OCI-M1 (cell line): ENCODE measurements around the gene SFXN1.
"Not testable (repeated sequence)": the region's sequence is repeated elsewhere in the genome, so short reads cannot be mapped to it uniquely, and the experiment has no call there.

ENCODE experiments used
- DNase-seq: peaks from one replicate; lab custom pipeline; 2025; lab: John Stamatoyannopoulos, UW

SFXN1 gene

GRCh38 chr5:175494264-175495183 is 16.2 kb downstream of the SFXN1 start:
- no peak for DNase-seq

DNA sequence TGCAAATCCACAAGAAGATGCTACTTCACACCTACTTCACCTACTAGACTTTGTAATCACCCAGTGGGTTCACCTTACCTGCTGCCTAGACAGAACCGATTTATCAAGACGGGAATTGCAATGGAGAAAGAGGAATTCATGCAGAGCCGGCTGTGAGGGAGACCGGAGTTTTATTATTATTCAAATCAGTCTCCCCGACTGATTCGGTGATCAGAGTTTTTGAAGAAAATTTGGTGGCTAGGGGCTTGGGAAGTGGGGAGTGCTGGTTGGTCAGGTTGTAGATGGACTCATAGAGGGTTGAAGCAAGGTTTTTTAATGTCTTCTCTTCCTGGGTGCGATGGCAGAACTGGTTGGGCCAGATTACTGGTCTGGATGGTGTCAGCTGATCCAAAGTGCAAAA is 23.4 kb downstream of the SFXN1 start:
- no peak for DNase-seq

- DNase-seq = not testable (repeated sequence)
These were observed 29.3 kb downstream of the SFXN1 start for GRCh38 chr5:175507671-175508070.

- DNase-seq = no peak
These were observed 30.5 kb downstream of the SFXN1 start for GRCh38 chr5:175508896-175509295.

DNA sequence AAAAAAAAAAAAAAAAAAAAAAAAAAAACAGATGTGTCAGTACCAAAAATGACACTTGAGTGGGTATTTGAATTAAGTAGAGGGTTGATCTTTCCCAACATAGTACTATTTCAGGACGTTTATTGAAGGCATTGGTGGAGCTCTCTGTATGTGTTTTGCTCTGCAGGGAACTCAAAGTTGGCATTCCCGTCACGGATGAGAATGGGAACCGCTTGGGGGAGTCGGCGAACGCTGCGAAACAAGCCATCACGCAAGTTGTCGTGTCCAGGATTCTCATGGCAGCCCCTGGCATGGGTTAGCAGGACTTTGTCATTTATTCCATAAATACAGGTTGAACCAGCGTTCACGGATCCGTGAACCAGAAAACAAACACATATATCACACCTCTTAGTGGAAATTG is 34.9 kb downstream of the SFXN1 start:
- no peak for DNase-seq

DNA sequence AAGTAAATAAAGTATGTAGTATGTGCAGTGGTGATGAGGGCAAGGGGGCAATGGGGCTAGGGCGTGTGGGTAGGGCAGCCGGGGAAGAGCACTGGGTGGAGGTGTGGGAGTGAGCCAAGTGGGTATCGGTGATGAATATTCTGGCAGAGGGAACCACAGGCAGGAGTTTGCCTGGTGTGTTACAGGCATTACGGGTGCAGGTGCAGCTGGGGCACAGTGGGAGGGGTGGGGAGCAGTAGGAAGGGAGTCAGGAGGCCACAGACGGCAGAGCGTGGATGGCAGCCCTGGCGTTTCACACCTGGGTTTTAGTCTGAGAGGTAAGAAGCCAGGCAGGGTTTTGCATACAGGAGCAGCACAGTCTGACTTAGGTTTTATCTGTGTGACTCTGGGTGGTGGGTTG is 35.4 kb downstream of the SFXN1 start:
- DNase-seq = no peak

DNA sequence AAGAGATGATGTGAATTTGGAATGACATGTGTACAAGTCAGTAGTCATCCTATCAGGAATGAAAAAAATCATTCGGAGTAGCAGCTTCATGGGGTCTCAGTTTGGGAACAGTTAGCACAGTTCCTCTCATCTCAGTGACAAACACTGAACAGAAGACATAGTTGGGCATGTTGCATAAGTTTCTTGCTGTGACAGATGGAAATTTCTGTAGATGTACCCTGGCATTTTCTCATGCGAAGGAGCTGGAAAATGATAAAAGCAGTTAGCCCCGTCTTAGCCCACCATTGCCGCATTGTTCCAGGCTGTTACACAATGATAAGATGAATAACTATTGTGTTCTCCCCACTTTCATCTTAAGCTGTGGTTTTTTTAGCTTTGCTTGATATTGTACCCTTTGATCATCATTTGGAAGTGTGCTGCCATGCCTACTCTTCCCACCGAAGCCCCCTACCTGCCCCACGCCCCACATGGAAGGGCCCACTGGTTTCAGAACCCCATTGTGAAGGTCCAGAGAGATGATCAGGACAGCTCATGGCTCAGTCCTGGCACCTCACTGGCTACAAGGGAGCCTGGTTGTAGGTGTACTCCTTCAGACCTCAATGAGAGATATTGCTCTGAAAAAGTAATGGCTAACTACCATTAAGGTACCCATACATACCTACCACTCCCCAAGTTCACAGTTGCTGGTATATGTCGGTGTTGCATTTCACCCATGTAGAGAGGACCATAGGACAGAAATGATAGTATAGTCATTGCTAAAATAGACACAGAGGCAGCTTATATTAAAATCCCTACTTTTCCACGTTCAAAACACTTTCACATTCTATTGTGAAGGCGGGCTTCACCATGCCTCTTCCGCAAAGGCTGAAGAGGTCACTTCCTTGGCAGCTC is 38.8 kb downstream of the SFXN1 start:
- no peak for DNase-seq

- peak; percentile 29 for DNase-seq
These were observed 39.6 kb downstream of the SFXN1 start for GRCh38 chr5:175517824-175518450.

GRCh38 chr5:175519006-175519405 is 40.6 kb downstream of the SFXN1 start:
- no peak for DNase-seq

GRCh38 chr5:175520321-175520720 is 42.0 kb downstream of the SFXN1 start:
- DNase-seq = no peak

DNA sequence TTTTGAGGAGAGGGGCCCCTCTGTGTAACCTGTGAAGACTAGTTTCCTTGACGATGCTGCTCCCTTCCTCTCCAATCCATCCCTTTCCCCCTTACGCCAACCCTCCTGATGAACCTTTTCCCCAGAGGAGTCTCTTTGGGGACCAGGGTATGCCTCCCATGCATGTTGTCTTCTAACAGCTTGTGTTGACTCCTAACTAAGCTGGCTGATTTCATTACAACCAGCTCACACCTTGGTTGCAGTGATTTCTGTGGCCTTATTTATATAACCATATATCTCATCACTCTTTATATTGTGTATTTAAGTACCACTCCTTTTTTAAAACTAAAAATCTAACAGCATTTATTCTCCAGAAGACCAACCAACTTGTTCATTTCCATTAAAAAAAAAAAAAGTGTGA is 42.5 kb downstream of the SFXN1 start:
- DNase-seq = no peak

DNA sequence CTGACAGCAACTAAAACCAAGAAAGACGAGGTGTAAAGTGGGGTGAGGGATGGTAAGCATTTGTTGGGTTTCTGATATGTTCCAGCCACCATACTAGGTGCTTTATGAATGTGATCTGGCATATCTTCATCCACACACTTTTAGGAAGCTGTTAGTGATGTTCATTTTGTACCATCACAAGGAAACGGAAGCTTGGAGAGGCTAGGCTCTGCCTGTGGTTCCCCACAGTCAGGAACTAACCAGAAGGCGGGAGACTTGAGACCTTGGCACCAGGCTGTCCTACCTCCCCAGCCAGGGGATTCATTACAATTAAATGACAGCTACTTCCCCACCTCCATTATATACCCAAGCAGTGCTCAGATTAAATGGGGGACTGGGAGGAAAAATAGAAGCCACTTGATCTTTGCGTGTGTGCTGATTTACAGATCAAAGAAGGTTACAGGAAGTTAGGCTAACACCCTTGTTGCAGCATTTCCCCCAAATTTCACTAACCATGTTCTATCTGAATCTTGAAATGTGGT is 43.0 kb downstream of the SFXN1 start:
- no peak for DNase-seq

- DNase-seq = no peak
These were observed 44.9 kb downstream of the SFXN1 start for GRCh38 chr5:175523292-175523691.

DNA sequence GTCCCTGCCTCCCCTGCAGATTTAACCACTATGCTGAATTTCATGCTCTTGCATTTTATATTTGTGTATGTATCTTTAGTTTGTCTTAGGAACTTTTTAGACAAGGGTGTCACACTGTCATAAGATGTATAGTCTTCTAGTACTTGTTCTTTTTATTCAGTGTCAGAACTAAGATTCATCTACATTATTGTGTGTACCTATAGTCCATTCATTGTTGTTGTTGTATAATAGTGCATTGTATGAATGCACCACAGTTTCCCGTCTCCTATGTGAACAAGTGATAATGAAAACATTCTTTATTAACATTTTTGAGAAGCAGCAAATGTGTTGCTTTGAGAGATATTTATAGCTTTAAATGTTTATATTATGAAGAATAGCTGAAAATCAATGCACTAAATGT is 45.9 kb downstream of the SFXN1 start:
- DNase-seq = no peak

DNA sequence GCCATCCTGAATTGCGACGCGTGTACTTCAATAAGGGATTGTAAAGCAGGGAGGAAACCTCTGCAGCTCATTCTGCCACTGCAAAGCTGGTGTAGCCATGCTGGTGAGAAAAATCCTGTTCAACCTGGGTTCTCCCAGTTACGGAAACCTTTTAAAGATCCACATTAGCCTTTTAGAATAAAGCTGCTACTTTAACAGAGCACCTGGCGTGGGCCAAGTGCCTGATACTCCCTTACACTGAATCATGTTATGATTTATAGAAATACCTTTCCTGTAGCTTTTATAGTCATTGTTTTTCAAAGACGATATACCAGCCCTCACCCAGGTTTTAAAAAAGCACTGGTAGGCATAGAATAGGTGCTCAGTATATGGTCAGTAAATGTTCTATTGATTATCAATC is 48.3 kb downstream of the SFXN1 start:
- no peak for DNase-seq

GRCh38 chr5:175531361-175531760 is 53.0 kb downstream of the SFXN1 start:
- no peak for DNase-seq

- peak; percentile 86 for DNase-seq
These were observed 55.9 kb downstream of the SFXN1 start for GRCh38 chr5:175534070-175534932.

DNA sequence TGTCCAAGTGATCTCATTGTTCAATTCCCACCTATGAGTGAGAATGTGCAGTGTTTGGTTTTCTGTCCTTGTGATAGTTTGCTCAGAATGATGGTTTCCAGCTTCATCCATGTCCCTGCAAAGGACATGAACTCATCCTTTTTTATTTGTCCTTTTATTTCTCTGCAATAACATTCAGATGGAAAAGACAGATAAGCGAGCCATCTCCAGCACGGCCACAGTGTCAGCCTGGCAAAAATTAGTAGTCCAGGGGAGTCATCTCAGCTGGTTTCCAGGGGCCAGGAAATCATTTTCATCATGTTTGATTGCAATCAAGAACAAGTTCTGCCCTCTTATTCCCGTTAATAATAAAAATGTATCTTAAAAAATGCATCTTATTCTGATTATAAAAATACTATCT is 57.0 kb downstream of the SFXN1 start:
- not testable (repeated sequence) for DNase-seq

DNA sequence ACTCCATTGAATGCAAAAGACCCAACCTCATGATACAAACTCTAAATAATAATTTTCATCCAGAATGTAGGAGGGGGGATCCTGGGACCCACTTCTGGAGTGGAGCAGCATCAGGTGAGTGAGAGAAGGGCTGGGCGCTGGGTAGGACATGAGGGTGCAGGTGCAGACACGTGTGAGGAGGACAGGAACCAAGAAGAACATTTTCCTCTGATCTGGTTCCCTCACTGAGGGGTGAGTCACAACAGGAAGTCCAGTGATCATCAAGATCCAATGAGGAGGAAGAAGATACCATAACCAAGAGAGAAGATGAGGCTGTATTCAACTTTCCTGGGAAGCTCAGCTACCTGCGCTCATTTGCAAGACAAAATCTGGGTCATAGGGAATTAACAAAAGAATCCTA is 57.4 kb downstream of the SFXN1 start:
- DNase-seq = no peak

DNA sequence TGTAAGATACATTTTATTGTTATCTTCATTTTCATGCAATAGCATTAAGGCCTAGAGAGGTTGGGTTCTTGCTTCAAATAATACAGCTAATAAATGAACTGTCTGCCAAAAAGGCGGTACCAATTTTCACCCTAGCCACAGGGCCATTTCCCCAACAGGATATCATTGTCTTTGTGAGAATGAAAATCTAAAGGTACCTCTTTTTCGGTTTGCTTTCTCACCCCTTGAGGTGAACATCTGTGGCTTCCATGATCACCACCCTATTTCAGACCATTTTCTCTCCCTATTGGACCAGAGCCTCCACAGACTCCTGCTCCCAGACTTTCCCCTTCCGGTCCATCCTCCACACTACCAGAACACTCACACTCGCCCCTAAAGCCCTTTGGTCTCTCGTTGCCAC is 60.2 kb downstream of the SFXN1 start:
- no peak for DNase-seq

- no peak for DNase-seq
These were observed 61.6 kb downstream of the SFXN1 start for GRCh38 chr5:175539936-175540335.
